Left ventricle myocardium inferior (tissue), 1 donor: ENCODE measurements around the gene MRPS10. TPM values are rescaled to one million over a fixed set of nuclear protein-coding genes. Genes with fewer than 3 reads are reported as not detected.
"Not testable (repeated sequence)": the region's sequence is repeated elsewhere in the genome, so short reads cannot be mapped to it uniquely, and the experiment has no call there.

Experiments used
- DNase-seq: peaks from one replicate; pipeline ENCODE4 v3.0.0-alpha.2; 2020
- H3K27ac ChIP-seq: fragments of 200-600 bp; replicated peaks from 2 replicates; pipeline ENCODE4 v1.8.0; 2021
- H3K27me3 ChIP-seq: fragments of 200-600 bp; 2 replicates; pipeline ENCODE4 v1.8.0; 2021; ENCODE audit warnings: low read depth
- H3K36me3 ChIP-seq: fragments of 200-600 bp; 2 replicates; pipeline ENCODE4 v1.8.0; 2021
- H3K4me1 ChIP-seq: fragments of 200-600 bp; 2 replicates; pipeline ENCODE4 v1.8.0; 2021
- H3K4me3 ChIP-seq: fragments of 200-600 bp; 2 replicates; pipeline ENCODE4 v1.8.0; 2021; ENCODE audit warnings: mild to moderate bottlenecking, moderate library complexity
- H3K9me3 ChIP-seq: fragments of 200-600 bp; replicated peaks from 2 replicates; pipeline ENCODE4 v1.8.0; 2021
- CTCF ChIP-seq: fragments of 200-600 bp; IDR thresholded peaks from 2 replicates; pipeline ENCODE4 v1.8.0; 2021; ENCODE audit warnings: antibody characterized with exemption, mild to moderate bottlenecking, borderline replicate concordance
- intact Hi-C: fragments of 100-400 bp; cut with micrococcal nuclease; formaldehyde crosslinking; loops from one replicate; pipeline ENCODE4 v1.11.0; 2022
- total RNA-seq: library from RNA; stranded (reverse); fragmentation: NEBNext Ultra II Directional; extraction: Animal tissue kit (Norgen Biotek cat#: 25700); gene quantifications from one replicate; pipeline ENCODE4 v1.2.1, GENCODE V29; 2021
- donor health status: DM: no; HTN: yes; CAD: no; lungs with severe emphysema.

MRPS10 gene
- total RNA-seq, 1 donor from 2014 or later = 64.3 TPM

DNA sequence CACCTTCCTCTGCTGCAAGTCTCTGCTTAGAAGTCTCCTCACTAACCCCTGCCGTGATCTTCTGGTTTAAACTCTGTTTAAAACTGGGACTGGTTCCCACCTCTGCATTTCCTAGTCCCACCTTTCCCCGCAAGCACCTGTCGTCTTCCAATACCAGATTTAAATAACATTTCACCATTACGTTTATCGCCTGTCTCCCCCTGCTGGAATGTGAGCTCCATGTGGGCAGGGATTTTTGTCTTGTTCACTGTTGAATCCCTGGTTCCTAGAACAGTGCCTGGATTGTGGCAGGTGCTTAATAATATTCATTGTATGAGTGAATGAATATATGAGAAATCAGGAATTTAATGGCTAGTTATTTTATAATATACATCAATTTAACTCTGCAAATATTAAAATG, 41.8 kb downstream of the MRPS10 start:
- no peak for TF ChIP-seq CTCF
- Histone ChIP-seq H3K4me3 (no peak overlapping the region), H3K9me3 (no peaks in the 10 kb centered on the region), H3K4me1 (no peaks in the 10 kb centered on the region), H3K27me3 (peaks cover 23% of the 10 kb centered on the region), H3K36me3 (no peaks in the 10 kb centered on the region), H3K27ac (no peak overlapping the region)
- DNase-seq = no peak
- intact Hi-C loops = no loop called here

GRCh38 chr6:42173101-42173500, 44.6 kb downstream of the MRPS10 start, which contains the start of gene GUCA1A:
TSS of gene GUCA1A (plus strand) at chr6:42173364. CDS start at chr6:42173614, 250 bp downstream.
- no peak within 1 kb of the TSS for H3K4me3 ChIP-seq
- no peak for DNase-seq
- peaks cover 6% of the 10 kb centered on the region for H3K27me3 ChIP-seq
- TF ChIP-seq CTCF = no peak
- H3K27ac ChIP-seq = no peak within 1 kb of the TSS
- H3K9me3 ChIP-seq = no peaks in the 10 kb centered on the region
- no peaks in the 10 kb centered on the region for H3K36me3 ChIP-seq
- no peaks in the 10 kb centered on the region for H3K4me1 ChIP-seq
- intact Hi-C loops = no loop called here

- TF ChIP-seq CTCF = no peak
These were observed 45.7 kb downstream of the MRPS10 start for GRCh38 chr6:42171813-42172581.

DNA sequence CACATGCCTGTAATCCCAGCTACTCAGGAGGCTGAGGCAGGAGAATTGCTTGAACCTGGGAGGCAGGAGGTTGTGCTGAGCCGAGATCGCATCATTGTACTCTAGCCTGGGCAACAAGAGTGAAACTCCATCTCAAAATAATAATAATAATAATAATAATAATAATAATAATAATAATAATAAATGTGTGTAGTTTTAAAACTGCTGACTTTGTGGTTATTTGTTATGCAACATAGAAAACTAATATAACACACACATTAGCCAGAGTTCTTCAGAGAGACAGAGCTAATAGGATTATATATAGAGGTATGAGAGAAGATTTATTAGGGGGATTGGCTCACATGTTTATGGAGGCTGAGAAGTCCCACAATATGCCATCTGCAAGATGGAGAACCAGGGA, 47.9 kb downstream of the MRPS10 start:
- H3K4me1 ChIP-seq, DNase-seq, H3K27me3 ChIP-seq, H3K9me3 ChIP-seq, intact Hi-C loops, H3K36me3 ChIP-seq, H3K27ac ChIP-seq, H3K4me3 ChIP-seq: not testable (repeated sequence)

More at GRCh38 chr6:42171813-42172581, 45.7 kb downstream of the MRPS10 start:
- H3K36me3 ChIP-seq = no peaks in the 10 kb centered on the region
- H3K4me1 ChIP-seq = no peaks in the 10 kb centered on the region
- H3K27ac ChIP-seq = no peak overlapping the region
- no peak overlapping the region for H3K4me3 ChIP-seq
- no peaks in the 10 kb centered on the region for H3K27me3 ChIP-seq
- DNase-seq = no peak
- H3K9me3 ChIP-seq = no peaks in the 10 kb centered on the region
- intact Hi-C loops = no loop called here

DNA sequence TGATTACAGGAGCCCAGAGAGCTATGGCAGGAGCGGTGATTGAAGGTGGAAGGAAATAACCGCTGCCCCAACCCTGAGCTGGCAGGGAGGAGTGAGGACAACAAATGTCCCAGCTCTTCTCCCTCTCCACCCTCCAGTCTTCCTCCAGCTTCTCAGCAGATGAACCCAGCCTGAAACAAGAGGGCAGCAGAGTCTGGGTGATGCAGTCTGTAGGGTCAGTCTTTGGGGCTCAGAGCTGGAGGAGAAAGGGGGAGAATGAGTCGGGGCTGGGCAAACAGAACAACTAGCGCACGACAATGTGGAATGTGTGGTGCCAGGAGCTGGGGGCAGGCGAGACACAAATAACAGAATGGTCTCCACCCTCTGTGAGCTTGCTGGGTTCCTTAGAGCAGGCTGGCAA, 49.0 kb downstream of the MRPS10 start:
- no peak overlapping the region for H3K4me3 ChIP-seq
- no peaks in the 10 kb centered on the region for H3K4me1 ChIP-seq
- no peaks in the 10 kb centered on the region for H3K27me3 ChIP-seq
- intact Hi-C loops = no loop called here
- no peak for DNase-seq
- no peak for TF ChIP-seq CTCF
- no peak overlapping the region for H3K27ac ChIP-seq
- H3K9me3 ChIP-seq = no peaks in the 10 kb centered on the region
- no peaks in the 10 kb centered on the region for H3K36me3 ChIP-seq

GRCh38 chr6:42166444-42167141, 51.1 kb downstream of the MRPS10 start:
- TF ChIP-seq CTCF = peak; percentile 96
- Histone ChIP-seq H3K27me3 (no peaks in the 10 kb centered on the region), H3K9me3 (no peaks in the 10 kb centered on the region), H3K27ac (no peak overlapping the region), H3K4me3 (no peak overlapping the region), H3K36me3 (no peaks in the 10 kb centered on the region), H3K4me1 (no peaks in the 10 kb centered on the region)
- DNase-seq = peak; percentile 44
- intact Hi-C loops = loop anchor here (2.0 kb wide), 1 partner anchor 92 kb away; no protein-coding TSS in a partner anchor
